Activated CD8-positive, alpha-beta memory T cell treated with anti-CD3 and anti-CD28 coated beads, Interleukin-2, amount 50 U/mL, for 1 hour (primary cell): ENCODE data around the gene CPNE5.

ENCODE experiments used
- DNase-seq: peaks from one replicate; pipeline ENCODE4 v3.0.0-alpha.2; 2020; ENCODE audit errors: extremely low read depth

The CPNE5 gene

DNA sequence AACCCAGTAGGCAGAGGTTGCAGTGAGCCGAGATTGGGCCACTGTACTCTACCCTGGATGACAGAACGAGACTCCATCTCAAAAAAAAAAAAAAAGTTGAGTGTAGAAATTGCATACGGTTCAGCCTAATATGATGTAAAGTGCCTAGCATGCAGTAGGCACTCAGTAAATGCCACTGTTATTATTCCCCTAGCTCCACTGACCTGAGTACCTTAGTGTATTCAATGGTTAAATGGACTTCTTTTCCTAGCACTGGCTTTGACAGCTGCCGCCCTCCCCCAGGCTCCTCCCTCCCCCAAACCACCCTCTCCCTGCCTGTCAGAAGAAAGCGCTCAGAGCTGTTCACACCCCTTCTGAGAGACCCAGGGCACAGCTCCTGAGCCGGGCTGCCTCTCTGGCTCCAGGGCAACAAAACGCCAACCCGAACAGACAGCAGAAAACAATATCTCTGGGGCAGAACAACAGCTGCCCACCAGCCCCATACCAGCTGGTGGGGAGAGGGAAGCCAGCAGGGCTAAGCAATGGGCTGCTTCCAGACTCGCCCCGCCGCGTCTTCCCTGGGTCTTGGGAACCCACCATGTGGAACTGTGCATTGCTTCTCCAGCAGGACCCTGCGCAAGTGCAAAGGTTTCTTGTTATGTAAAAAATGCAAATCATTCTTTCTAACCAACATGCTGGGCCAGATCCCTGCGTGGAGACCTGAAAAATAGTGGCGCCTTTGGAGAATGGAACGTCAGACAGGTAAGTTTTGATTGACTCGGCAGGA lies 4.5 kb downstream of the CPNE5 start:
- no peak for DNase-seq

DNA sequence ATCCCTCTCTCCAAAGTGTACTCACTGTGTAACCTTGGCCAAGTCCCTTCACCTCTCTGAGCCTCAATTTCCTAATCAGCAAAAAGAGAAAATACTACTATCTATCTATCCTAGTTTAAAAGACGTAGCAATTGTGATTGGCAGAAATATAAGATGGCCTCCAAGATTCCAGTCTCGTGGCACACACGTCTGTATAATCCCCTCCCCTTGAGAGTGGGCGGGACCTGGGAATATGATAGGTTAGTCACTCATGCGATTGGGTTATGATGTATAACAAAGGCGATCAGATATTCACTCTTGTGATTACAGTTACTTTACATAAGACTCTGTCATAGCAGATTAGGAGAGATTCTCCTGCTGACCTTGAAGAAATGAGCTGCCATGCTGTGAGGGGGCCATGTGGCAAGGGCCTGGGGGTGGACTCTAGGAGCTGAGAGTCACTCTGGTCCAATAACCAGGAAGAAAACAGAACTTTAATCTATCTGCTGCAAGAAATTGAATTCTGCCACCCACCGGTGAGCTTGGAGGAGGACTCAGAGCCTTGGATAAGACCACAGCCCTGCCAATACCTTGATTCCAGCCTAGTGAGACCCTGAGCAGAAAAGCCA lies 6.0 kb downstream of the CPNE5 start:
- no peak for DNase-seq

DNA sequence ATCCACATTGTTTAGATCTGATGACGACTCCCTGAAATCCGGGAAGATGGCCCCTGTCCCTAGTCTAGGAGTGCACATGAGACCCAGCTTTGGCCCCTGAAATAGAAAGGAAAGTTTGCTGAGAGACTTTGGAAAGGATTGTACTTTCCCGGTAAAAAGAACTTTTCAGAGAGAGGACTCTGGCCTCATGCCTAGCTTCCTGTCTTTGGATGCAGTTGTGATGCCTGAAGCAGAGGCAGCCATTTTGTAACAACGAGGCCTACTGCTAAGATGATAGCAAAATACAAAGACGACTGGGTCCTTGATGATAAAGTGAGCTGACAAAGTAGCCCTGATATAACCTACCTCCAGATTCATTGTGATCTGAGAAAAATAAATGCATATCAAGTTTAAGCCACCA lies 6.9 kb downstream of the CPNE5 start:
- no peak for DNase-seq

DNA sequence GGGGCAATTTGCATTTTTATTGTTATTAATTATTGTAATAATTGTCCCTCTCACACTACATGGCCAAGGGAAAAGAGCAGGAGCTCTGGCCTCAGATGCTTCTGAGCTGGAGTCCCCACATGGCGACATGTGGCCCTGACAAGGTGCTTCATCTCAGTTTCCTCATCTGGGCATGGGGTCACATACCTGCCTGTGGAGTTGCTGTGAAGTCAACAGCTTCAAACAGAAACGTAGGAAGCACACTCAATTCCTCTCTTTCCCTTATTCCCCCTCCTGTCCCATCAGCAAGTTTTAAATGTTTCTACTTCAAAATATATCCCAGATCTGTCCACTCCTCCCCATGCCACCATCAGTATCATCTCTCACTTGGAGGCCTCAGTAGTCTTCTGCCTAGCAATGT lies 8.7 kb downstream of the CPNE5 start:
- no peak for DNase-seq

DNA sequence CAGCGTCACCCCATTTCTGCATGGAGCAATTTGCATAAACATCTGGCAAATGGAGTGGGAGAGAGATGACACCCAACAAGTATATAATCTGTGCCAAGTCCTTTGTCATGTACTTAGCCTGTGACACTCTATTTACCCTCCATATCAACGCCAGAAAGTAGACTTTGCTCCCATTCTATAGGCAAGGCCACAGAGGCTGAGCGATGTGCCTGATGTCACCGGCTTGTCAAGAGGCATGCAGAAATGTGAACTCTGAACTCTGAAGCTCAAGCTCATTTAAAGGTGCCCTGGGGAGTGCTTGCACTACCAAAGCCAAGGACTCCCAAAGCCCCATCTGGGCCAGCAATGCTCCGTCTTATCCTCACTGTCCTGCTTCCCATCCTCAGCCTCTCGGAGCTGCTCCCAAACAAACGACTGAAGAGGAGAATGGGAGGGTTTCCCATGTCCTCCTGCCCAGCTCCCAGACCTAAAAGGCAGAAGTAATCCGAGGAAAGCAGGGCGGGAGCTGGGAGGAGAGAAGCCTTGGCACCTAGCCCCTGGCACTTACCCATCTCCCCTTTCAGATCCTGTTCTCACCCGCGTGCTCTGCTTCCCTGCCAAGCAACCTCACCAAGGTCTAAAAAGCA lies 9.2 kb downstream of the CPNE5 start:
- DNase-seq: no peak

DNA sequence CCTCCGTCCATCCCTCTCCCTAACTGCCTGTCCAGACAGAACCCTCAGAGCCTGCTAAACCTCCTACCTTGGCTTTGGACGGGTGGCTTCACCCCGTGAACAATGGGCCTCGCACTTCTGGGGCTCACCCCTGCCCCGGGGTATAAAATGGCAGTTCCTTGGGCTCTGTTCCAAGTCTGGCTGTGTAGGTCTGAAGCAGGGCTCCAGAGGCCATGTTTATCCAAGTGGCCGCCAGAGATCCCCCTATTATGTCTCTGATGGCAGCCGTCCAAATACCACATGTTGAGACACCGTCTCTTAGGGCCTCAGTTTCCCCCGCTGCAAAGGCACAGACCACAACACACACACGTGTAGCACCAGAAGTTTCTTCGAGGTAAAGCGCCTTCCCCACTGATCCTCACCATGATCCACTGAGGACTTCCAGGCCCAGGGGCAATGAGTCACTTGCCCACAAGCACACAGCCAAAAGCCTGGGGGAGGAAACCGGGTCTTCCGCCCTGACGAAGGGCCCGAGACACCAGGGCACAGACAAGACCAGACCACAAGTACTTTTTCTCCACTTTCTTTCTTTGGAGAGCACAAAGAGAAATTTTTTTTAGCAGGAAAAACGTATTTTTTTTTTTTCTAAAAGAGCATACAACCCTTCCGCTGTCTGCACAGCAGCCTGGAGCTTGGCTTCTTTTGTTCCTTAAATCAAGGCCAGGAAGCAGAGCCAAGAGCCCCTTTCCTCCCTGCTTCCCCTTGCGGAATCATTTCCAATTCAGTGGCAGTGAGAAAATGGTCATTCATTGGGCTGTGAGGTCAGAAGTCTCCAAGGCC lies 11.8 kb downstream of the CPNE5 start:
- DNase-seq: no peak

DNA sequence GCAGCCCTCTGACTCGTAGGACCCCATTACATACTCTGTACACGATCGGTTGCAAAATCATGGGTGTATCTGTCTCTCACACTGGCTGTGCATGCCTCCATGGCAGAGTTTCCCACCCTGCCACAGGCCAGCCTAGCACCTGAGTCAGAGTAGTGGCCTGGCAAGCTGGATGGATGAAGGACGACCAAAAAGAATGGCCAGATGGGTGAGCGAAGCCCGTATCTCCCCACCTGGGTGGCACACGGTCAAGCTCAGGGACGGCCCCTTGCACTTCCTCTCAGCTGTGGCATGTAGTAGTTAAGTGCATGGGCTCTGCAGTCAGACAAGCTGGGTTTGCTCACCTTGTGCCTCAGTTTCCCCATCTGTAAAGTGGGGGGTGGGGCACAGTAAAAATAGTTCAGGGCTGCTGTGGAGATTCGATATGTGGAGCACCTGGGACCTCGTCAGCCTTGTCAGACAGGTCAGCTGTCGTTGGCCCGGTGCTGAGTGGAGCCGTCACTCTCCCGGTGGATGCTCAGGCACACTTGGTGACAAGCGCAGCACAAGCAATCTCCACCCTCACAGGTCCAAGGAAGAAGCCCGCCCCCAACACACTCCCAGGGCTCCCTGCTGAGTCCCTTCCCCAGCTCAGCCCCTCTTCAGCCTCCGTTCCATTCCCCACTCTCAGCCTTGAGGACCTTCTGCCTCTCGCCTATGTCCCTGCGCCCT lies 12.6 kb downstream of the CPNE5 start:
- DNase-seq: no peak

DNA sequence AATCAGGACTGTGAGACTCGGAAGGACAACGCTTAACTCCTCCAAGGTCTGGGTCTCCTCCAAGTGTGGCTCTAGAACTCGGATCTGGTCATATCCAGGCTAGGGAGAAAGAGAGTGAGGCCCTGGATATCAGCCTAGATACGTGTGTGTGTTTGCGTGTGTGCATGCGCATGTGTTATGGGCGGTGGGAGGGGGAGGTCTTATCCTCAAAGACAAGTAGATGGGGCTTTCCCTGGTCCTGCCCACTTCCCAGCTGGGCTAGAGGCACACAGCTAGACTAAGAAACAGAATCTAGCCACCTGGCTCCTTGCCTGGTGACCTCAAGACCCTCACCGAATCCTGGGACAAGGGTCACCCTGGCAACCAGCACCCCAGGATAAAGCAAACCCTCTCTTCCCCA lies 13.2 kb downstream of the CPNE5 start:
- no peak for DNase-seq

DNA sequence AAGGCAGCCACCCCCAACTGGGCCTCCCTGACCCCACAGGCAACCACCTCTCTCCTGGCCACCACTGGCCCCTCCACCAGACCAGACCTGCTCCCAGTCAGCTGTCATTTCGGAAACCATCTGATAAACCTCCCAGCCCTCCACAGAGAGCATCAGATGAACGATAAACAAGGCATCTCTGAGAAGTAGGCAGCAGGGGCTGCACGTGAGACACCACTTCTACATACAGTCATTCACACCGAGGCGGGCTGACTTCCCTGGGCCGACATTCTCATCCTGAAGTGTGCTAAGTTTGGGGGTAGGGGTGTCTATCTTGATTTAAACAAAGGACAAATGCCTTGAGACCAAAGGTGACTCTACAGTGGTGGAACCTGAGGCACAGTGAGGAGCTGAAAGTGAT lies 13.8 kb downstream of the CPNE5 start:
- no peak for DNase-seq

DNA sequence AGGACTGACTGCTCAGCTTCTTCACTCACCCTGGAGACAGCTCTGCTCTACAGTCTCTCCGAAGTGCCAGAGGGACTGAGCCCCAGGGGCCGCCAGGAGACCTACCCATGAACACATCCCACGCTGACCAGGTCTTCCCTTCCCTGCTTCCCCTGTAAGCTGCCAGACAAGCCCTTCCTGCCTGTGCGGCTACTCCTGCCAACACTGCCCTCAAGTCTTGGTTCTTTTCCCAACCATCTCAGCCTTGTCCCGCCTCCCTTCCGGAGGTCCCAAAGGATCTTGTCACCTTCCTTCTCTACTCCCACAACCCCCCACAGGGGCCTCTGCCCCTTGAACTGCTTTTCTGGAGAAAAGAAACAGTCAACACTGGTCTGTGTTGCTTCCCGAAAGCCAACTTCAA lies 15.0 kb downstream of the CPNE5 start:
- DNase-seq: no peak

DNA sequence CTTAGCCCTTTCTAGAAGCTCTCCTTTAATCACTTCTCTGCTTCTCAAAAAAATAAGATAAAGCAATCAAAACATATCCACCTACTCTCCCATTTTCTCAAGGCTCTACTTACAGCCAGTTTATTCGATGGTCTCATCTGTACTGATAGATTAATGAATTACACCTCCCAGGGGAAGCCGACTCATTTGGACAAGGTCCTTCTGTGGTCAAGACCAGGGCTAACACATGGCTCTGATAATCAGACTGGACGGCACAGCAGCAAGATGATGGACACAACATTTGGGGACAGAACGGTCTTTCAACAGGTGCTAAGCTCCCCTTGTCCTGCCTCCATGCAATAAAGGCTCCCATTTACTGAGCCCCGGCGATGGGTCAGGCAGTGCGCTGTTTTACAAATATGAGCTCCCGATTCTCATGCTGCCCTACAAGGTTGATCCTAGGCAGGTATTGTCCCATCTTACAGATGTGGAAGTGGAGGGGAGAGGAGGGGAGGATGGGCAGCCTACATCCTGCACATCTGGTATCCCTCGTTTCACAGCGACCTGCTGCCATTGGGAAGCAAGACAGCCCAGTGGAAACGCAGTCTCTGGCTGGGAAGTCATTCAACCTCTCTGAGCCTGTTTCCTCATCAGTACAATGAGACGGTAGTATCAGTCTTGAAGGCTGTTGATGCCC lies 15.7 kb downstream of the CPNE5 start:
- DNase-seq: no peak

DNA sequence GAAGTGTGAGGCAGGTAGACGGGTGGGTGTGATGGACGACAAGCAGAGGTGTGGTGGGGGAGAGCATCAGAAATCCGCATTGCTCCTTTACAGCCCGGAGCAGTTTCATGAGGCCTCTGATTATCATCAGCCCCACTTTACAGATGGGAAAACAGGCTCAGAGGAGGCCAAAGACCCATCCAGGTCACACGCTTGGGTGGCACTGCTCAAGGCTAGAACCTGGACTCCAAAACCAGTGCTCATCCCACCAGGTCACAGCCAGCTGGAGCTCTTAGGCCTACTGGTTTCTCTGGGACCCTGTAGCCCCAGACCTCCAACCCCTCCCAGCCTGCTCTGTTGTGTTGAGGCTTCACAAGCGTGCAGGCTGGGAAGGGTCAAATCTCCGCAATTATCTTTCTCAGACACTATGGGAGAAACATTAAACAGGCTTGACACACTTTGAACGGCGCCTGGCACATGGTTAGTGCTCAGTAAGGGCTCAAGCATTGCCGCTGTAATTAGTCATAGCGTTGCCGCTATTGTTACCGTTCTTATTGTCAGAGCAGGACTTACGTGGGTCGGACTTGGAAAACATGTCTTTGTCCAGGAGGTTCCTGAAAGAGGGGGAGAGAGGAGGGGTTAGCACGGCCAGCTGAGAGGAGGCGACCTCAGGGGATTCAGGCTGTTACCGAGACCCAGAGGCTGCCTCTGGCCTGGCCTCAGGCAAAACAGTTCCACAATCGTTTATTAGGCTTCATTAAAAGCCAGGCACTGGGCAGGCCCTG lies 16.6 kb downstream of the CPNE5 start:
- no peak for DNase-seq

DNA sequence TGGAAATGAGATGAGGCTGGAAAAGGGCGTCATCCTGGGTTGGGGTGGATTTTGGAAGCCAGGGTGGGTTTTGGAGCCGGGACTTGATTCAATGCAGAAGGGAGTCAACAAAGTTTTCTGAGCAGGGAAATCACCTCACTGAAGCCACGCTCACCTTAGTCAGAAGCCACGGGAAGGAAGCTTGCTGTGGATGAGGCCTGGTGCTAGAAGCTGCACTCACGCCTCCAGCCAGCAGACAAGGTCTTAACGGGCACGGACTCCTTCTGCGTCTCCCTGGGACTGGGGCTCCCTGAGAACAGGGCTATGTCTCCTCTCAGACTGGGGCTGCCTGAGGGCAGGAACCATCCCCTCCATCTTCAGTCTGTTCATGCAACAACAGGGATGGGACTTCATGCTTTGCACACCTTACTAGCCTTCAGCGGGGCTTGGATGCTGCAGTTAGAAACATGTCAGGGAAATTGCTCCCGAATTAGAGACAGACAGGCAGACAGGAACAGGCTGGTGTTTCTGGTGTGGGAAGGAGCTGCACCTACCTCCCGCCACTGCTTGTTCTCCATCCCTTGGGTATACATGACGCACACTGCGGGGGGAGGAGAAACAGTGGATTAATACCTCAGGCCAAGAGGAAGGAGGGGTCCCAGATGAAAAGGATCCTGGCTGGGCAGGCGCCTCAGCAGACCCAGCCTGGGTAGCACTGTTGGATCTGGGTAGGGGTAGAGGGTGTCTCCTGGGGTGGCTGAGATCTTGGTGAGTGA lies 17.5 kb downstream of the CPNE5 start:
- no peak for DNase-seq

DNA sequence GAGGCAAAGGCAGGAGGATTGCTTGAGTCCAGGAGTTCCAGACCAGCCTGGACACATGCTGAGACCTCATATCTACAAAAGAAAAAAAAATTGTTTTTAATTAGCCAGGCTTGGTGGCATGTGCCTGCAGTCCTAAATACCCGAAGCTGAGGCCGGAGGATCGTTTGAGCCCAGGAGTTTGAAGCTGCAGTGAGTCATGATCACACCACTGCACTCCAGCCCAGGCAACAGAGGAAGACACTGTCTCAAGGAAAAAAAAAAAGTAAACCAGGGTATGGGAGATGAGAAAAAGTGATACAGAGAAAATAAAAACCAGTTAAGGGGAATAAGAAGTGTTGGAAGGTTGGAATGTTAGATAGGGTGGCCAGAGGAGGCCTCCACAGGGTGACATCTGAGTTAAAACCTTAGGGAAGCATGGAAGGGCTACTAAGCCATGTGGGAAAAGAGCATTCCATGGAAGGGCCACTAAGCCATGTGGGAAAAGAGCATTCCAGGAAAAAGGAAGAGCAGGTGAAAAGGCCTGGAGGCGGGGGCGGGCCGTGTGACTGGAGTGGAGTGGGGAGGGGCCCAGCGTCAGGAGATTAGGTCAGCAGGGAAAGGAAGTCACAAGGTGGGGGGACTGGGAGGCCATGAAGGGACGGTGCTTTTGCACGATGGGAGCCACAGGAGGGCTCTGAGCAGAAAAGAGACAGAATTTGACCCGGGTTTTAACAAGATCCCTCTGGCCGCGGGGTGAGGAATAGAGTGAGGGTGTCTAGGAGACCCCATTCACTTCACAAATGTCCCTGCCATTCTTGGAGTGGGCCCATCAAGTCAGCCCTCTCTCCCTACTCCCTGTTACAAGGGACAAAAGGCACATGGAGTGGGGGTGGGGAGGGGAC lies 18.3 kb downstream of the CPNE5 start:
- DNase-seq: no peak

DNA sequence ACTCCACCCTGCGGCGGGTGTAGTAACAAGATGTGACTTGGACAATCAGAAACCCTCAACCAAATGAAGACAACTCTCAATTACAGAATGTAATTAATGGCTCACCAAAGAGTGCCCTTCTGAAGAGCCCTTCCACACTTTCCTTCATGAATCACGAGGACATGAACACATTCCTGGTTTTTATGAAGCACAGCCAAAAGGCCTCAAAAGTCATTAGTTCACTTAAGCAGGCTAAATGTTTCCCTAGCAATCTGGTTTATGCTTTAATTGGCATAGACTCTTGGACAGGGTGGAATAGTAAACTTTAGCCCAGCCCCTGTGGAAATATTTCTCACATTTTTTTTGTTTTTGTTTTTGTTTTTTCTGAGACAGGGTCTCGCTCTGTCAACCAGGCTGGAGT lies 20.5 kb downstream of the CPNE5 start:
- no peak for DNase-seq

DNA sequence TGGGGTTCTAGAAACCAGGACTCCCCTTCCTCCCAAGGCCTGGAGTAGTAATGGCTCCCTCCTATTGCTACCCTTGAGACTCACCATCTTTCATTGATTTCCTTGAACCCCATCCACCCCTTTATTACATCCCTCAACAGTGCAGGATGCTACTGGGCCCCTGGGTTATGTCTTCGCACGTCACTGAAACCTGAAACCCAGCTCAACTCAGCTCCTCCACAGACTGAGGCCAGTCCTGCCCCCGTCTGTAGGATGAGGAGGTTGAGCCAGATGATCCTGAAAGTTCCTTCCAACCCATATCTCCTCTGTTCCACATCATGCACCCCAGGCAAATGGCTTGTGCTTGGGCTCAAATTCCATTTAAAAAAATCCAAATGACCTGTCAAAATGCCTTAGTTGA lies 21.4 kb downstream of the CPNE5 start:
- no peak for DNase-seq

DNA sequence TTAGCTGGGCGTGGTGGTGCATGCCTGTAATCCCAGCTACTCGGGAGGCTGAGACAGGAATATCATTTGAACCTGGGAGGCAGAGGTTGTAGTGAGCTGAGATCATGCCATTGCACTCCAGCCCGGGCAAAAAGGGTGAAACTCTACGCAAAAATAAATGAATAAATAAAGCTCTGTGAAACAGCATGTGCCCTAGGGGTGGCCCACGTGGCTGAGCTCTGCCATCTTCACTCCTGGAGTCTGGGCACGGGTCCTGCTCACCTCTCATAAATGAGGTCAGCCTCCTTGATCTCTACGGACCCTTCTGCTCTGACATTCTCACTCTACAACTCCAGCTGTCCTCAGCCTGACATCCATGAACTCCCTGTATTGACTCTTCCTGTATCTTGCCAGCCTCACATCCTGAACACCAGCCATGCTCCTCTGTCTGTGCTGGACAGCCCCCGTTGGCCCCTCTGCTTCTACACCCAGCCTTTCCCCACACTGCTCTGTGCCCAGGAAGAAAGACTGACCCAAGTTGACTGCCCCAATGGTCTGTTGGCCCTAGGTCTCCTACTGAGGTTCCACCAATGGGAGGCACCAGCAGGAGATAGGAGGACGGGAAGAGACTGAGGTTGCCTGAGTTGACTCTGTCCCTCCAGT lies 21.9 kb downstream of the CPNE5 start:
- DNase-seq: no peak
